Measurements from ENCODE around the gene KATNA1. TPM values are rescaled to one million over a fixed set of nuclear protein-coding genes. Genes with fewer than 3 reads are reported as not detected.

Gene KATNA1
- total RNA-seq, 2 donors from 2014 or later, result 4.3 to 8.8 TPM

GRCh38 chr6:149545258-149545753 is 103.2 kb downstream of the KATNA1 start:
- Histone ChIP-seq H3K4me1 (peaks cover 30% of the 10 kb centered on the region), H3K4me3 (peak overlapping the region; percentile 74 to 94), H3K27ac (peak overlapping the region; percentile 87 to 97 (median 92)), H3K9me3 (no peaks in the 10 kb centered on the region), H3K27me3 (no peaks in the 10 kb centered on the region), H3K36me3 (replicated peaks in 1 of 2; ENCODE audit: insufficient read depth in 1 of 2, low read depth in 2 of 2) (peaks cover 0 to 1% of the 10 kb centered on the region in 2 donors)
- peak; percentile 30 for ATAC-seq
- TF ChIP-seq CTCF (IDR thresholded peaks at IDR 0.05), result peak in 1 of 7 experiments; percentile 3
- no peak for TF ChIP-seq POLR2A (IDR thresholded peaks at IDR 0.05)
- WGBS, 2 donors, result 0% methylated on average over 16 of the region's 16 CpGs
- intact Hi-C loops (cut with DNase I), result no loop called here
- peak; percentile 34 to 49 (median 38) for DNase-seq

Small RNAs within 50 kb of the gene (small RNA-seq; reads per million reads assigned to genes)
- not detected for gene RF00019
- gene RF00410, result not detected

Other genes with a start within 250 kb of the KATNA1 start
- 1 to 10 TPM in 1 of 2 donors, not detected in 1; 1.3 TPM for gene SUMO4, start 248.5 kb downstream of the KATNA1 start, total RNA-seq
- 1 to 10 TPM in 1 of 2 donors, under 1 TPM in 1; 0.52 to 2.6 TPM for gene ZC3H12D, start 163.7 kb downstream of the KATNA1 start, total RNA-seq
- gene PPIL4, start 102.7 kb downstream of the KATNA1 start, total RNA-seq, result 10 to 100 TPM; 14.5 to 24.1 TPM
- gene GINM1, start 82.3 kb downstream of the KATNA1 start, total RNA-seq, result 10 to 100 TPM; 25.7 to 33.7 TPM
- 10 to 100 TPM; 12.7 to 15.5 TPM for gene LATS1, start 69.4 kb upstream of the KATNA1 start, total RNA-seq
- 10 to 100 TPM in 1 of 2 donors, 1 to 10 TPM in 1; 8.6 to 22.8 TPM for gene NUP43, start 97.8 kb upstream of the KATNA1 start, total RNA-seq
- gene PCMT1, start 101.0 kb upstream of the KATNA1 start, total RNA-seq, result 10 to 100 TPM; 26.2 to 26.7 TPM
- 10 to 100 TPM; 21.0 to 28.0 TPM for gene LRP11, start 215.6 kb upstream of the KATNA1 start, total RNA-seq
- gene RAET1E, start 249.4 kb upstream of the KATNA1 start, total RNA-seq, result not detected

All from body of pancreas (tissue), 4 donors.